HL-60/S4 (cell line): ENCODE results near the gene CCM2.

Experiments
- in situ Hi-C: fragments of 300-500 bp; cut with MboI; formaldehyde crosslinking; loops from 2 replicates; pipeline ENCODE4 v1.14.3; 2022; ENCODE audit warnings: low sequenced_read_pairs

Gene CCM2

GRCh38 chr7:45117582-45117981 lies 117.6 kb downstream of the CCM2 start:
- in situ Hi-C loops = no loop called here

GRCh38 chr7:45118292-45118691 lies 118.3 kb downstream of the CCM2 start:
- in situ Hi-C loops = no loop called here

GRCh38 chr7:45118889-45119331 lies 118.9 kb downstream of the CCM2 start:
- in situ Hi-C loops = no loop called here

GRCh38 chr7:45119550-45119949 lies 119.5 kb downstream of the CCM2 start:
- in situ Hi-C loops = no loop called here

GRCh38 chr7:45122975-45123860 lies 123.2 kb downstream of the CCM2 start:
- in situ Hi-C loops = no loop called here

- in situ Hi-C loops = no loop called here
Observed at GRCh38 chr7:45123913-45124710, 124.1 kb downstream of the CCM2 start.

GRCh38 chr7:45125193-45125904 lies 125.3 kb downstream of the CCM2 start:
- in situ Hi-C loops = loop anchor here (25.0 kb wide), 1 partner anchor 263 kb away; no protein-coding TSS in a partner anchor
